HG02852 (cell line): ENCODE data around the gene ETV6.

Source experiments
- ATAC-seq: cut with Tn5 transposase; IDR thresholded peaks from one replicate; pipeline ENCODE4 v1.9.1; 2021; ENCODE audit warnings: mild to moderate bottlenecking, moderate library complexity; ENCODE audit not compliant: unreplicated experiment

The ETV6 gene

DNA sequence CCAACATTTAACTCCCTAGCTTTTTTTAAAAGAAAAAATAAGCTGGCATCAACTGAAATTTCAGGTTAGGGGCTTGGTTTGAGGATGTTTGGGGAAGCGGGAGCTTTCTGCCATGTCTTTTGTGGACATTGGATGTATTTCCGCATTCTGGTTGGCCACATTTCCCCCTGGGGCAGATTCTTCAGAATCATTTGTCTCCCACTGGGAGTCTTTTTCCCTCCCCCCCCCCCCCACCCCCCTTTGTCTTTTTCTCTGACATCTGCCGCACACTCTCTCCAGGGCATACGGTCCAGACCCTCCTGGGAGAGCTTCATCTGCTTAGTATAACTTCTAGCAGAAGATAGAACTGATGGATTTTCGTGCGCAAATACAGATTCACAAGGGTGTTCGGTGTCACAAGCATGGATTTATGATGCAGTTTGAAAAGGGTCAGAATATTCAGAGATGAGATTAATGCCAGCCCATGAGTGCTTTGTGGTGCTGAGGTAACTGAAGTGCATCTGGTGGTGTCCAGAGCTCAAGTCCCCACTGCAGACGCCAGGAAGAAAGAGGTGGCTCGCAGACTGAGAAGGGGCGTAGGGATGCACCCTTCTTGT lies 40.2 kb downstream of the ETV6 start:
- ATAC-seq: no peak

DNA sequence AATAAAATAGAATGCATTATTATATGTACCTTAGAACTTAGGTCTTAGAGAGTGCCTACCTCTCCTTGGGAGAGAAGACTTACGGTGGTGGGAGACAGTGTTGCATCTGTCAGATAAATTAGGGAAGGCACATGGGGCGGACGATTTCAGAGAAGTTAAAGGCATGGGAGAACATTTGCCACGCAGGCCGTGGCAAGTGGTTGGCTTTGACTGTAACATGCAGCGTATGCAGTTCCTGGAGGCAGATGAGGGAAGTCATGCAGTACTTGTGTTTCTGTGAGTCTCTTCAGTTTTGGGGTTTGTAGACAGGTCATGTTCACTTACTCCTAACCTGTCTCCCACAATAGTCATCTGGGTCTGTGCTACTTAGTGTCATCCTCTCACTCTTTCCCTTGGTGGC lies 43.6 kb downstream of the ETV6 start:
- ATAC-seq: no peak

GRCh38 chr12:11693601-11694000 lies 44.1 kb downstream of the ETV6 start:
- ATAC-seq: no peak

- no peak for ATAC-seq
Observed at GRCh38 chr12:11694528-11694927, 45.1 kb downstream of the ETV6 start.

DNA sequence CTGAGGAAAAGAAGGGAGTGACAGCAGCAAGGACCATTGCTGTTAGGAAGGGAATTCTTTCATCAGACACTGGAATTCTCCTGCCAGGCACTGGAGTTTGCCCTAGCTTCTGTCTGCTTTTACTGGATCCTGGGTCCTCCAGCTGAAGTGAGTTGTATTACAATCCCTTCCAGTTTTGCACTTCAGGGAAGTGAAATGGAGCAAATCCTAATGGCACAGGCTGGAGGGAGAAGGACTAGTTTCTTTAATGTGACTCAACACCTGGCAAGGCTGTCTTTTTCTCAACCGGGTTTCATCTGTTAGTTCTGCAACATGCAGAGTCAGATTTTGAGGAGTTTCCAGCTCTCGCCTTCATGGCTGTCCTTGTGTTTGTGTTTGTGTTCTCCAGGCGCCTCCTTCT lies 45.8 kb downstream of the ETV6 start:
- no peak for ATAC-seq

DNA sequence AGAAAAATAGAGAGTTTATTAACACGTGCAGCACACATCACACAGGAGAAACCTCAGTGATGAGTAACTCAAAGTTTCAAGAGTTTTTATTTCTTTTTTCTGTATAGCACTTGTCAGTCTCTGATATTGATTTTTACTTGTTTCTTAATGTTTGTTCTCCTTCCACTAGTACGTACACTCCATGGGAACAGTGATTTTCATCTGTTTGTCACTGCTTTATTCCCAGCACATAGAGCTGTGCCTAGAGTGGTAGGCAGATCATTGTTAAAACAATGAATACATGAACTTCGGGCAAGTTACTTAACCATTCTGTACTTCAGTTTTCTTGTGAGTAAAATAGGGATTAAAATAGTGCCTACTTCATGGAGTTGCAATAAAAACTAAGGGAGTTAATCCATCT lies 46.6 kb downstream of the ETV6 start:
- ATAC-seq: no peak

DNA sequence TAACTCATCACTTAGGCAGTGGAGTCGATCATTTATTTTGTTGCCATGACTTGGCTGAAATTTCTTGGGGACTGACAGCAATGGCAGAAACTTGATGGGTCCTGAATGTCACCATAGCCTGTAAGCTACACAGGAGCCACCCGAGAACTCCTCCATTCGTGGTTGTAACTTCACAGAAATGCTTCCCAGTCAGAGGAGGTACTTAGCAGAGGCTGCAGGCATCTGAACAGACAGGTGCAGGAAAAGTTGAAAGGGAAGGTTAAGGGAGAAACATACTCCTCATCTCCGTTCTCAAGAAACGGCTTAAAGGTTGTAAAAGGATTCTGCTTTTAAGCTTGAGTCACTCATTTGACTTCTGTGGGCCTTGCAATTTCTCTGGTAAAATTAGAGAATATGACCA lies 47.7 kb downstream of the ETV6 start:
- no peak for ATAC-seq

DNA sequence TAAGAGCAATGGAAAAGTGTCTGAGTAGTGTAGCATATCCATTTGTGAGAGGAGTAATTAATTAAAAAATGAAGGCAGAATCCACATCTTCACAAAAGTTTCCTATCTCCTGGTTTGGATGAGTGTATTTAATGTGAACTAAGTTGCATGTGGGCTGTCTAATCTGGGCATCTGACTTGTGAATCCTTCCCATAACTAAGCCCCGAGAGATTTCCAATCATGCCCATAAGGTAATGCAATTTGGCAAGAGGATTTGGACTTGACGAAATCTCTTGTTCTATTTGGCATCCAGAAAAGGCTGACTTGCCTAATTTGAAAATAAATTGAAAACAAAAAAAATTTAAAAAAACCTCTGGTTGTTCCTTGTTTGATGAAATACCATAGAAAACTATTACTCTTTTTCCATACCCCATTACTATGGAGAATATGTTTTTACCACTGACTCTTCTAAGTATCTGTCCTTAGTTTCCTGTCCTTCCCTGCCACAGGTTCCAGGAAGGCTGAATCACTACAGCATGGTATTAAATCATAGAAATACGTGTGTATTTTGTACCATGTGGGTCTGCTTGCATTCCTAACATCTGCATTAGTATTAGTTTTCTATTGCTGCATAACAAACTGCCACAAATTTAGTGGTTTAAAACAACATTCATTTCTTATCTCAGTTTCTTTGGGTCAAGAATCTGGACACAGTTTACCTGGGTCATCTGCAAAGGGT lies 48.4 kb downstream of the ETV6 start:
- no peak for ATAC-seq

DNA sequence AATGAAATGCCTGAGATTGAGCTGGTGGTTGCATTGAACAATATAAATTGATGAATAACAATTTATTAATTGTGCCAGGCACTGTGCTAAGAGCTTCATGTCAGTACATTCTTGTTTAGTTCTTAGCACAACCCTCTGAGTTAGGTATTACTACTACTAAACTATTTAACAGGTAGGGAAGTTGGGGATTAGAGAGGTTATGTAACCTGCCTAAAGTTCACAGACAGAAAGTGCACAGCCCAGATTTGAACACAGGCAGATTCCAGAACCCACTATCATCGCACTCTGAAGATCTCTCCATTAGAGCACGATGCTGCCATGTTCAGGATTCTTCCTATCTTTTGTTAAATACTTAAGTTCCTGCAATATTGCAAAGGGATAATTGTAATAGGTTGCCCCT lies 49.3 kb downstream of the ETV6 start:
- no peak for ATAC-seq

DNA sequence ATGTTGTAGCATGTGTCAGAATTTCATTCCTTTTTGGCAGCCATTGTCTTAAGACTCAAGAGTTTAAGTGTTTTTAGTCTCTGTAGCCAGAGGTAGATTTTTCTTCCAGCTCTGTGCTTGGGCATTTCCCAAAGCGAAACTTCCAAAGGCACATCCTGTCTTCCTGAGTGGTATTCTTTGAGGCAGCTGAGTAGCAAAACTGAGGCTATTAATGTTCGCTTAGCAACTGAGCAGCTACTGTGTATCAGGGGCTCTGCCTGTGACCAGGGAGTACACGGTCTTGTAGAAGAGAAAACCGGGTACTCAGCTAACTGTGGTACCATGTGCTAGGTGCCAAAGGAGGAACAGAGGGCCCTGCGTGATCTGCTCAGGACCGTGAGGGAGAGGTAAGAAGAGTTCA lies 52.0 kb downstream of the ETV6 start:
- no peak for ATAC-seq

GRCh38 chr12:11702959-11703358 lies 53.5 kb downstream of the ETV6 start:
- ATAC-seq: peak; percentile 67

- no peak for ATAC-seq
Observed at GRCh38 chr12:11703378-11703777, 53.9 kb downstream of the ETV6 start.

DNA sequence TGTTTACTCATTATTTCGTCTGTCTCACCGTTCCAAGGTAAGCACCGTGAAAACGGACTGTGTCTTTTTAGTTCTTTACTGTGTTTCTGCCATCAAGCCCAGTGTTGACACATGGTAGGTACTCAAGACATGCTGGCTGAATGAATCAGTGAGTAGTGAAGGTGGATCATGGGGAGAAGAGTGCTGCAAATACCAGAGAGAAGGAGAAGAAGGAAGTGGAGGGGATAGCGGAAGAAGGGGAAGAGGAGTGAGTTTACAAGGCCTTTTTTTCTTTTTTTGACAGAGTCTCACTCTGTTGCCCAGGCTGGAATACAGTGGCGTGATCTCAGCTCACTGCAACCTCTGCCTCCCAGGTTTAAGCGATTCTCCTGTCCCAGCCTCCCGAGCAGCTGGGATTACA lies 54.6 kb downstream of the ETV6 start:
- no peak for ATAC-seq

- ATAC-seq: no peak
Observed at GRCh38 chr12:11705010-11705409, 55.5 kb downstream of the ETV6 start.

GRCh38 chr12:11706509-11707379 lies 57.3 kb downstream of the ETV6 start:
- no peak for ATAC-seq

DNA sequence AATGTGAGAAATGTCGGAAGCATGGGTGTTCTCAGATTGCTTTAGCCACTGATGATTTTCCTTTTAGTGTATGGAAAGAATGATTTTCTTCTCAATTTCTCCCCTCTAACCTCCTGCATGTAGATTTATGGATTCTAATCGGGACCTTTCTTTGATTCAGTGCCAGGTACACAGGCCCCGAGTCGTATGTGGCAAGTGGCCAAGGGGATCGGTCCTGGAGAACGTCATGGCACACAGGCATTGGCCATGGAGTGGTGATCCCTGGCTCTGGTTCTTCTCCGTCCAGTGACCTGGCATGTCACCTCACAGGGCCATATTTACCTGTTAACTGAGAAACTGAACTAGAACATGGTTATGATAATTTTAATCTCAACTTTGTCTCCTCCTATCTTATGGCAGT lies 58.1 kb downstream of the ETV6 start:
- no peak for ATAC-seq

GRCh38 chr12:11709513-11709912 lies 60.0 kb downstream of the ETV6 start:
- no peak for ATAC-seq

DNA sequence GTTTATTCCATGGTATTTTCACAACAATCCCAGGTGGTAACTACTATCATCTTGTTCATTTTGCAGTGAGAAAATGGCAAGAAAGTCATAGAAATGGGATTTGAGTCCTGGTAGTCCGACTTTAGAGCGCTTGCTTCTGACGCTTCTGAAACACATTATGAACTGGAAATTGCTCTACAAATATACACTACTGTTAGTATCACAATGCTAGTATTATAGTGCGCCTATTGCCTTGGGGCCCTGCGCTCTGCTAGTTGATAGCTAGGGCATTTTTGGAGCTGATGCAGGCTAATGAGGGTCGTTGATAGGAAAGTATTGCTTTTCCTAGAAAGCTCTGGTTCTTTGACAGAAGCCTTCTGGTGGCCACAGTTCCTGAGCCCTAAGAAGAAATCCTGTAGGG lies 61.0 kb downstream of the ETV6 start:
- no peak for ATAC-seq

GRCh38 chr12:11710906-11711305 lies 61.4 kb downstream of the ETV6 start:
- ATAC-seq: no peak

DNA sequence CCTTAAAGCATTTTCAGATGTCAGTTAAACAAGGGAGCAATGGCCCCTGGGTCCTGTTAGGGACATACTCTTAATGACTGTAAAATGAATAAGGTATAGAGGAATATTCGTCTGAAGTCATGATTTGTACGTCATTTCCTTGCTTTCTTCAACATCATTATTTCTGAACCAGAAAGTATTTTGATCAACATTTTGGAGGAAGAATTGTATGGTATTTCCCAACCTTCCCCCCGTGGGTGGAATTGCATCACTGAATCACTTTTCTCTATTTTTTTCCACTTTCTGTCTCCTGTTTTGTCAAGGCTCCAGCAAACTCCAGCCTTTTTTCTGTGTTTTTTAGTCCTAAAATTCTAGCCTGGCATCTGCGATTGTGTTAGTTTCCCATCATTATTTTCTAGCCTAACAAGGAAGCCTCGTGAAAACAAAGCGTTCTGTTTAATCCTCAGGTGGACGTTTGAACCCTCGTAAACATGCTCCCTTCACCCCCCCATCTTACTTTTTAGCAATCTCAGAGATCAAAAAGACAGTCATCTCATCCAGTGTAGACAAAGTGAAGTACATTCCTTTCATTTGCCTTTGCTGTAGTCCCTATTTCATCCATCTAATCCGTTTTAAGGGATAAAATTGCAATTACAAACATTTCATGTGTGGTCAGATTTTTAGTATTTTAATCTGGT lies 62.3 kb downstream of the ETV6 start:
- ATAC-seq: no peak

- ATAC-seq: no peak
Observed at GRCh38 chr12:11712491-11712890, 63.0 kb downstream of the ETV6 start.
